IMR-90 (cell line): ENCODE results near the gene ADCY4.

ENCODE experiments used
- BHLHE40 ChIP-seq: fragments of 150-350 bp; IDR thresholded peaks from 2 replicates; pipeline ENCODE4 v1.6.1; 2016; ENCODE audit warnings: mild to moderate bottlenecking, low read depth, low read length
- CEBPB ChIP-seq: IDR thresholded peaks from 2 replicates; pipeline ENCODE4 v1.6.1; 2012; ENCODE audit warnings: low read depth, low read length, improper control_type of control experiment
- CHD1 ChIP-seq: IDR thresholded peaks from 2 replicates; pipeline ENCODE4 v1.6.1; 2012; ENCODE audit warnings: low read depth, low read length, improper control_type of control experiment
- MAFK ChIP-seq: IDR thresholded peaks from 2 replicates; pipeline ENCODE4 v1.6.1; 2012; ENCODE audit warnings: low read depth, low read length, improper control_type of control experiment
- MXI1 ChIP-seq: IDR thresholded peaks from 2 replicates; pipeline ENCODE4 v1.6.1; 2012; ENCODE audit warnings: low read depth, mild to moderate bottlenecking, low read length, moderate library complexity, borderline replicate concordance
- POLR2A ChIP-seq: IDR thresholded peaks from 2 replicates; pipeline ENCODE4 v1.6.1; 2012; ENCODE audit warnings: mild to moderate bottlenecking, low read depth, low read length
- RAD21 ChIP-seq: IDR thresholded peaks from 2 replicates; pipeline ENCODE4 v1.6.1; 2012; ENCODE audit warnings: low read length, improper control_type of control experiment
- RCOR1 ChIP-seq: IDR thresholded peaks from 2 replicates; pipeline ENCODE4 v1.6.1; 2012; ENCODE audit warnings: mild to moderate bottlenecking, low read length, improper control_type of control experiment; ENCODE audit not compliant: insufficient replicate concordance
- RFX5 ChIP-seq: IDR thresholded peaks from 2 replicates; pipeline ENCODE4 v1.8.0; 2012; ENCODE audit warnings: low read depth, mild to moderate bottlenecking, low read length, moderate library complexity
- SMC3 ChIP-seq: fragments of 150-350 bp; IDR thresholded peaks from 2 replicates; pipeline ENCODE4 v1.6.1; 2016; ENCODE audit warnings: low read depth, mild to moderate bottlenecking, antibody characterized with exemption, low read length, moderate library complexity
- TF ChIP-seq, protein P1 (sequence below): conservative IDR thresholded peaks from 2 replicates; pipeline ENCODE4 v1.5.1; 2012; ENCODE audit warnings: mild to moderate bottlenecking, low read depth, low read length, improper control_type of control experiment
- TF ChIP-seq, protein P2 (sequence below): fragments of 150-350 bp; IDR thresholded peaks from 2 replicates; pipeline ENCODE4 v1.6.1; 2017; ENCODE audit warnings: mild to moderate bottlenecking, antibody characterized with exemption, low read length, low read depth
- TF ChIP-seq, protein P3 (sequence below): fragments of 150-350 bp; IDR thresholded peaks from 2 replicates; pipeline ENCODE4 v1.6.1; 2016; ENCODE audit warnings: low read depth, mild to moderate bottlenecking, low read length, moderate library complexity, borderline replicate concordance

DNA sequence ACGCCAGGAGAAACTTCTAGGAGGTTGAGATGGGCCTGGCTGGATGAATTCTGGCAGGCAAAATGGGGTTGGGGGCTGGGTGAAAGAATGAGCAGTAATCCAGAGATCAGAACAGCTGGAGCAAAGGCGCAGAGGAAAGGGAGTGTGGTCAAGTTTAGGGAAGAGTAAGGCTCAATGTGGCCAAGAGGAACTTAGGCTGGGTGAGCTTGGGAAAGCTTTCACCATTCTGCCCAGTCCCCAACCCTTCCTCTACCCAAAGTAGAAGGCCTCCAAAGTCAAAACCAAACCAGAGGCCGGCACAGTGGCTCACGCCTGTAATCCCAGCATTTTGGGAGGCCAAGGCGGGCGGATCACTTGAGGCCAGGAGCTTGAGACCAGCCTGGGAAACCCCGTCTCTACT lies 53.2 kb downstream of the ADCY4 start:
- TF ChIP-seq POLR2A = no peak
- TF ChIP-seq, protein P1, sequence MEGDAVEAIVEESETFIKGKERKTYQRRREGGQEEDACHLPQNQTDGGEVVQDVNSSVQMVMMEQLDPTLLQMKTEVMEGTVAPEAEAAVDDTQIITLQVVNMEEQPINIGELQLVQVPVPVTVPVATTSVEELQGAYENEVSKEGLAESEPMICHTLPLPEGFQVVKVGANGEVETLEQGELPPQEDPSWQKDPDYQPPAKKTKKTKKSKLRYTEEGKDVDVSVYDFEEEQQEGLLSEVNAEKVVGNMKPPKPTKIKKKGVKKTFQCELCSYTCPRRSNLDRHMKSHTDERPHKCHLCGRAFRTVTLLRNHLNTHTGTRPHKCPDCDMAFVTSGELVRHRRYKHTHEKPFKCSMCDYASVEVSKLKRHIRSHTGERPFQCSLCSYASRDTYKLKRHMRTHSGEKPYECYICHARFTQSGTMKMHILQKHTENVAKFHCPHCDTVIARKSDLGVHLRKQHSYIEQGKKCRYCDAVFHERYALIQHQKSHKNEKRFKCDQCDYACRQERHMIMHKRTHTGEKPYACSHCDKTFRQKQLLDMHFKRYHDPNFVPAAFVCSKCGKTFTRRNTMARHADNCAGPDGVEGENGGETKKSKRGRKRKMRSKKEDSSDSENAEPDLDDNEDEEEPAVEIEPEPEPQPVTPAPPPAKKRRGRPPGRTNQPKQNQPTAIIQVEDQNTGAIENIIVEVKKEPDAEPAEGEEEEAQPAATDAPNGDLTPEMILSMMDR = no peak
- TF ChIP-seq, protein P2, sequence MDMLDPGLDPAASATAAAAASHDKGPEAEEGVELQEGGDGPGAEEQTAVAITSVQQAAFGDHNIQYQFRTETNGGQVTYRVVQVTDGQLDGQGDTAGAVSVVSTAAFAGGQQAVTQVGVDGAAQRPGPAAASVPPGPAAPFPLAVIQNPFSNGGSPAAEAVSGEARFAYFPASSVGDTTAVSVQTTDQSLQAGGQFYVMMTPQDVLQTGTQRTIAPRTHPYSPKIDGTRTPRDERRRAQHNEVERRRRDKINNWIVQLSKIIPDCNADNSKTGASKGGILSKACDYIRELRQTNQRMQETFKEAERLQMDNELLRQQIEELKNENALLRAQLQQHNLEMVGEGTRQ = no peak
- no peak for TF ChIP-seq MAFK
- TF ChIP-seq MXI1 = no peak
- no peak for TF ChIP-seq RCOR1
- TF ChIP-seq RAD21 = no peak
- TF ChIP-seq CHD1 = no peak
- no peak for TF ChIP-seq CEBPB
- TF ChIP-seq RFX5 = no peak
- no peak for TF ChIP-seq SMC3
- TF ChIP-seq, protein P3, sequence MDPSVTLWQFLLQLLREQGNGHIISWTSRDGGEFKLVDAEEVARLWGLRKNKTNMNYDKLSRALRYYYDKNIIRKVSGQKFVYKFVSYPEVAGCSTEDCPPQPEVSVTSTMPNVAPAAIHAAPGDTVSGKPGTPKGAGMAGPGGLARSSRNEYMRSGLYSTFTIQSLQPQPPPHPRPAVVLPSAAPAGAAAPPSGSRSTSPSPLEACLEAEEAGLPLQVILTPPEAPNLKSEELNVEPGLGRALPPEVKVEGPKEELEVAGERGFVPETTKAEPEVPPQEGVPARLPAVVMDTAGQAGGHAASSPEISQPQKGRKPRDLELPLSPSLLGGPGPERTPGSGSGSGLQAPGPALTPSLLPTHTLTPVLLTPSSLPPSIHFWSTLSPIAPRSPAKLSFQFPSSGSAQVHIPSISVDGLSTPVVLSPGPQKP = no peak
- TF ChIP-seq BHLHE40 = no peak
